ENCODE results near the gene AMZ1. TPM values are rescaled to one million over a fixed set of nuclear protein-coding genes. Genes with fewer than 3 reads are reported as not detected.

The AMZ1 gene
- total RNA-seq, 1 experiment from 2014 or later = 0.74 TPM

DNA sequence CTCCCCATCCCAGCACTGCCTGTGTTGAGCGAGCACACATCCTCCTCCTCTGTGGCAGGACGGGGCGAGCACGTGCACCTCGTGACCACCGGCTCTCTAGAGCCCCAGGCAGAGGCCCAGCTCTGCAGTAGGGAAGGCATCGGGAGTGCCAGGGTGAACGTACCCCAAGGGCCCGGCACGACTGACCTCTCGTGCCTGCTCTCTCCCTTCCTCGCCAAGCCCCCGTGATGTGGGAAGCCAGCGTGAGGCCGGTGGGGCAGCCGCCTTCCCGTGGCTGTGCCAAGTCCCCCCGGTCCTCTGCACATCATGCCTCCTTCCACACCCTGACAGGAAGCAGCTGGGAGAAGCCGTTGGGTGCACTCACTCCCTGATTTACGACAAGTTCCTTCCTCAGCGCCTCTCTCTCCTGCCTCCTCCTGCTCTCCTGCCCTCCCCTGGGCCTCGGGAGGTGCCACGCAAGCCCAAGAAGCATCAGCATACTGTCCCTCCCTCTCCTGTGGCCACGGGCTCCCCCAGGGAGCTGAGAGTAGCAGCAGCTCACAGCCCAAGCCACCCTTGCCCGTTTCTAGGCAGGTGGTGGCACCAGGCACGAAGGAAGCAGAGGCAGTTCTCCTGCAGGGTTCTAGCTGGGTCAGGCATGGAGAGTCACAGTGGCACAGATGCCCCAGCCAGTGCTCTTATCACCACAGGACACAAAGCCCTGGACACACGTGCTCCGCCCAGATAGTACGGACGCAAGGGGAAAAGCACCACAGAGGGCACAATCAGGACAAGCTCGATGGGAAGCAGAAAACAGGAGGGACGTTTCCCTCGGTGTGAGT lies 47.0 kb downstream of the AMZ1 start:
- H3K36me3 Mint-ChIP-seq (ENCODE audit: insufficient read depth in 1 of 3, low read depth in 3 of 3) = peaks cover 21 to 31% (median 30%) of the 10 kb centered on the region in 3 experiments; a peak in 6 of 7 replicates
- no peak overlapping the region for H2AFZ ChIP-seq (ENCODE audit: low read length)
- H3K9ac ChIP-seq (ENCODE audit: extremely low read depth, insufficient read length, low read length) = no peak overlapping the region
- no peak overlapping the region; the same call in 1 of the 2 replicates for H3K14ac ChIP-seq (ENCODE audit: insufficient read depth, low read length)
- H3K23ac ChIP-seq (ENCODE audit: insufficient read length, low read depth, low read length) = no peak overlapping the region
- H3K27me3 Mint-ChIP-seq (ENCODE audit: low read depth) = no peaks in the 10 kb centered on the region
- H3K9me3 ChIP-seq (ENCODE audit: control insufficient read depth, low read depth, low read length) = no peaks in the 10 kb centered on the region
- H4K20me1 ChIP-seq (ENCODE audit: control insufficient read depth, insufficient read depth, insufficient read length) = no peaks in the 10 kb centered on the region
- no peak overlapping the region for H3K4me2 ChIP-seq (ENCODE audit: insufficient read depth, insufficient read length, low read length)
- TF ChIP-seq, protein P1, sequence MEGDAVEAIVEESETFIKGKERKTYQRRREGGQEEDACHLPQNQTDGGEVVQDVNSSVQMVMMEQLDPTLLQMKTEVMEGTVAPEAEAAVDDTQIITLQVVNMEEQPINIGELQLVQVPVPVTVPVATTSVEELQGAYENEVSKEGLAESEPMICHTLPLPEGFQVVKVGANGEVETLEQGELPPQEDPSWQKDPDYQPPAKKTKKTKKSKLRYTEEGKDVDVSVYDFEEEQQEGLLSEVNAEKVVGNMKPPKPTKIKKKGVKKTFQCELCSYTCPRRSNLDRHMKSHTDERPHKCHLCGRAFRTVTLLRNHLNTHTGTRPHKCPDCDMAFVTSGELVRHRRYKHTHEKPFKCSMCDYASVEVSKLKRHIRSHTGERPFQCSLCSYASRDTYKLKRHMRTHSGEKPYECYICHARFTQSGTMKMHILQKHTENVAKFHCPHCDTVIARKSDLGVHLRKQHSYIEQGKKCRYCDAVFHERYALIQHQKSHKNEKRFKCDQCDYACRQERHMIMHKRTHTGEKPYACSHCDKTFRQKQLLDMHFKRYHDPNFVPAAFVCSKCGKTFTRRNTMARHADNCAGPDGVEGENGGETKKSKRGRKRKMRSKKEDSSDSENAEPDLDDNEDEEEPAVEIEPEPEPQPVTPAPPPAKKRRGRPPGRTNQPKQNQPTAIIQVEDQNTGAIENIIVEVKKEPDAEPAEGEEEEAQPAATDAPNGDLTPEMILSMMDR (conservative IDR thresholded peaks at IDR 0.05) = no peak
- H2BK12ac ChIP-seq (ENCODE audit: insufficient read length, low read depth, low read length) = no peak overlapping the region
- no peak overlapping the region for H3K4me3 Mint-ChIP-seq
- H3K4me1 ChIP-seq (ENCODE audit: insufficient read depth, low read length) = no peaks in the 10 kb centered on the region; the same call in 1 of the 2 replicates
- no peak overlapping the region for H3K56ac ChIP-seq (ENCODE audit: insufficient read length, low read depth, low read length)
- H3K4me1 Mint-ChIP-seq = peaks cover 19 to 23% of the 10 kb centered on the region in 2 experiments
- no peak overlapping the region for H2BK15ac ChIP-seq (ENCODE audit: low read depth, low read length)
- H4K91ac ChIP-seq (ENCODE audit: insufficient read length, low read depth, low read length) = no peak overlapping the region
- H3K79me1 ChIP-seq (ENCODE audit: insufficient read depth, low read depth, low read length, poor library complexity, severe bottlenecking) = peaks cover 8% of the 10 kb centered on the region
- no peak overlapping the region for H3K18ac ChIP-seq (ENCODE audit: insufficient read length, low read depth, low read length)
- H4K5ac ChIP-seq (ENCODE audit: insufficient read length, low read depth, low read length) = no peak overlapping the region
- H3K23me2 ChIP-seq (ENCODE audit: insufficient read length, low read depth, low read length, poor library complexity, severe bottlenecking) = no peaks in the 10 kb centered on the region
- H3T11ph ChIP-seq (ENCODE audit: low read length) = no peak overlapping the region
- no peak overlapping the region for H2BK120ac ChIP-seq (ENCODE audit: low read depth, low read length, poor library complexity, severe bottlenecking)
- no peak overlapping the region for H3K4ac ChIP-seq (ENCODE audit: low read depth, low read length)
- no peaks in the 10 kb centered on the region for H3K9me3 Mint-ChIP-seq
- no peak overlapping the region for H2AK5ac ChIP-seq (ENCODE audit: insufficient read length, low read length)
- no peak overlapping the region for H4K8ac ChIP-seq (replicated peaks; ENCODE audit: insufficient read length, low read depth, low read length)
- no peak overlapping the region for H2BK20ac ChIP-seq (ENCODE audit: low read depth, low read length, poor library complexity, severe bottlenecking)
- no CpG with 5 or more reads among the region's 33 CpGs for WGBS (ENCODE audit: extremely low coverage, insufficient read length, low lambda C conversion rate)
- no peak overlapping the region for H3K27ac ChIP-seq (ENCODE audit: insufficient read length, low read depth, low read length)
- H3K27ac Mint-ChIP-seq = peak overlapping the region; percentile 79 to 96 (median 95); a peak in 5 of 7 replicates
- H3K27me3 ChIP-seq (ENCODE audit: insufficient read depth, low read length) = no peaks in the 10 kb centered on the region
- H2BK5ac ChIP-seq (ENCODE audit: insufficient read length, low read length) = no peak overlapping the region
- DNase-seq = no peak
- H3K79me2 ChIP-seq (ENCODE audit: insufficient read depth, low read length) = peaks cover 2% of the 10 kb centered on the region; the same call in 1 of the 2 replicates

All from H9 (cell line).